SJCRH30 (cell line): ENCODE measurements around the gene PIK3CA. TPM values are rescaled to one million over a fixed set of nuclear protein-coding genes. Genes with fewer than 3 reads are reported as not detected.
A peak's percentile ranks its signal among the peaks of the same experiment; 100 is the strongest.
"Not testable (repeated sequence)": the region's sequence is repeated elsewhere in the genome, so short reads cannot be mapped to it uniquely, and the experiment has no call there.

Experiments
- DNase-seq, 2 experiments: peaks; one replicate each; pipeline ENCODE4 v3.0.0-alpha.2; 2015 to 2020
- H3K27ac ChIP-seq: fragments of 250-450 bp; sonication (Bioruptor Pico); 2 replicates; pipeline ENCODE4 v1.5.1; 2020; ENCODE audit warnings: mild to moderate bottlenecking, moderate library complexity
- H3K27me3 ChIP-seq: fragments of 250-450 bp; sonication (Bioruptor Pico); 2 replicates; pipeline ENCODE4 v1.5.1; 2020; ENCODE audit warnings: mild to moderate bottlenecking, moderate library complexity
- H3K36me3 ChIP-seq: fragments of 250-450 bp; sonication (Bioruptor Pico); 2 replicates; pipeline ENCODE4 v1.5.1; 2020; ENCODE audit warnings: mild to moderate bottlenecking, moderate library complexity
- H3K4me1 ChIP-seq: fragments of 250-450 bp; sonication (Bioruptor Pico); 2 replicates; pipeline ENCODE4 v1.5.1; 2020; ENCODE audit warnings: mild to moderate bottlenecking, moderate library complexity
- H3K4me3 ChIP-seq: fragments of 250-450 bp; sonication (Bioruptor Pico); 2 replicates; pipeline ENCODE4 v1.5.1; 2020; ENCODE audit warnings: mild to moderate bottlenecking, moderate library complexity
- H3K9me3 ChIP-seq: fragments of 250-450 bp; sonication (Bioruptor Pico); replicated peaks from 2 replicates; pipeline ENCODE4 v1.5.1; 2020; ENCODE audit warnings: mild to moderate bottlenecking, moderate library complexity
- total RNA-seq: library from RNA; depleted of rRNA; stranded (reverse); fragments of >200 nt; shearing (Covaris generic); gene quantifications from 2 replicates; pipeline ENCODE4 v1.2.3, GENCODE V29; 2014

PIK3CA gene
- total RNA-seq, 1 experiment from 2014 or later, result 14.4 TPM

GRCh38 chr3:179250803-179251476 is 102.8 kb downstream of the PIK3CA start, which contains the start of gene KCNMB3:
KCNMB3 (minus strand) TSS chr3:179251114; CDS start chr3:179250990, 124 bp downstream.
- Histone ChIP-seq H3K27me3 (no peaks in the 10 kb centered on the region), H3K4me3 (no peak within 1 kb of the TSS), H3K36me3 (no peaks in the 10 kb centered on the region; the same call in 1 of the 2 replicates), H3K4me1 (no peaks in the 10 kb centered on the region), H3K9me3 (no peaks in the 10 kb centered on the region), H3K27ac (no peak within 1 kb of the TSS)
- DNase-seq, result no peak

- no peaks in the 10 kb centered on the region for H3K36me3 ChIP-seq
- no peaks in the 10 kb centered on the region for H3K4me1 ChIP-seq
Measured at GRCh38 chr3:179256813-179257212, 108.7 kb downstream of the PIK3CA start.

GRCh38 chr3:179257742-179258141 is 109.6 kb downstream of the PIK3CA start:
- H3K9me3 ChIP-seq, H3K4me1 ChIP-seq, H3K4me3 ChIP-seq, DNase-seq, H3K27me3 ChIP-seq, H3K36me3 ChIP-seq, H3K27ac ChIP-seq: not testable (repeated sequence)

More at GRCh38 chr3:179256813-179257212, 108.7 kb downstream of the PIK3CA start:
- Histone ChIP-seq H3K9me3 (peaks cover 4% of the 10 kb centered on the region; the same call in 1 of the 2 replicates), H3K27ac (no peak overlapping the region), H3K4me3 (no peak overlapping the region), H3K27me3 (no peaks in the 10 kb centered on the region)
- no peak for DNase-seq

GRCh38 chr3:179258820-179259219 is 110.7 kb downstream of the PIK3CA start:
- Histone ChIP-seq H3K27me3 (no peaks in the 10 kb centered on the region), H3K9me3 (peaks cover 4% of the 10 kb centered on the region; the same call in 1 of the 2 replicates), H3K4me1 (no peaks in the 10 kb centered on the region), H3K4me3 (no peak overlapping the region), H3K36me3 (no peaks in the 10 kb centered on the region), H3K27ac (no peak overlapping the region)
- no peak for DNase-seq

GRCh38 chr3:179259959-179260756 is 112.0 kb downstream of the PIK3CA start:
- not testable (repeated sequence) for DNase-seq

GRCh38 chr3:179260949-179261765 is 113.0 kb downstream of the PIK3CA start:
- DNase-seq, result peak; percentile 66 to 75
- H3K27ac ChIP-seq, result no peak overlapping the region; the same call in 1 of the 2 replicates
- H3K27me3 ChIP-seq, result no peaks in the 10 kb centered on the region
- peak overlapping the region; percentile 58 for H3K4me3 ChIP-seq
- peaks cover 4% of the 10 kb centered on the region; the same call in 1 of the 2 replicates for H3K9me3 ChIP-seq
- H3K36me3 ChIP-seq, result no peaks in the 10 kb centered on the region
- H3K4me1 ChIP-seq, result no peaks in the 10 kb centered on the region

More at GRCh38 chr3:179259959-179260756, 112.0 kb downstream of the PIK3CA start:
- not testable (repeated sequence) for H3K9me3 ChIP-seq, H3K27me3 ChIP-seq, H3K4me3 ChIP-seq, H3K4me1 ChIP-seq, H3K27ac ChIP-seq, H3K36me3 ChIP-seq

- Histone ChIP-seq H3K27me3 (no peaks in the 10 kb centered on the region), H3K36me3 (no peaks in the 10 kb centered on the region), H3K27ac (no peak overlapping the region), H3K4me3 (no peak overlapping the region), H3K9me3 (peaks cover 4% of the 10 kb centered on the region; the same call in 1 of the 2 replicates), H3K4me1 (no peaks in the 10 kb centered on the region)
- DNase-seq, result no peak
Measured at GRCh38 chr3:179263134-179263533, 115.0 kb downstream of the PIK3CA start.

GRCh38 chr3:179264449-179264848 is 116.3 kb downstream of the PIK3CA start:
- Histone ChIP-seq H3K36me3 (no peaks in the 10 kb centered on the region), H3K9me3 (peaks cover 4% of the 10 kb centered on the region; the same call in 1 of the 2 replicates), H3K4me1 (no peaks in the 10 kb centered on the region), H3K4me3 (no peak overlapping the region), H3K27ac (no peak overlapping the region), H3K27me3 (no peaks in the 10 kb centered on the region)
- no peak for DNase-seq

DNA sequence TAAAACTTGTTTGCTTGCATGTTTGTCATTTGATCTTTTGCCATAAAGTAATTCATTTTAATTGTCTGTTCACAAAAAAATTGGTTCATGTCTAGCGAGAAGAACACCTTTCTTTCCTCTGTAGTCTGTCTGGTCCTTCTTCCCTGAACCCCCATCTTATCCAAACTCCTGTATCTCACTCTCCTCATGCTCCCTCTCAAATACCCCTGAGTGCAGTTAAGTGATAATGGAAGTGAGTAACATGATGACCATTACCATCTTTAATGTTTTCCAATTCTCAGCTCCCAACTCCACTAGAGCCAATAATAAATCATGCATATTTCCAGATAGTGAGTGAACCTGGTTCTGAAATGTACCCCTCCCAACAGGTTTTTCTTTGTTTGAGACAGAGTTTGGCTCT is 116.9 kb downstream of the PIK3CA start:
- H3K27ac ChIP-seq, result no peak overlapping the region
- peaks cover 4% of the 10 kb centered on the region; the same call in 1 of the 2 replicates for H3K9me3 ChIP-seq
- no peak overlapping the region for H3K4me3 ChIP-seq
- H3K4me1 ChIP-seq, result no peaks in the 10 kb centered on the region
- no peaks in the 10 kb centered on the region for H3K27me3 ChIP-seq
- DNase-seq, result no peak
- no peaks in the 10 kb centered on the region for H3K36me3 ChIP-seq

GRCh38 chr3:179265875-179266274 is 117.7 kb downstream of the PIK3CA start:
- Histone ChIP-seq H3K27ac (no peak overlapping the region), H3K4me3 (no peak overlapping the region), H3K9me3 (no peaks in the 10 kb centered on the region; the same call in 1 of the 2 replicates)

GRCh38 chr3:179266701-179267211 is 118.6 kb downstream of the PIK3CA start:
- Histone ChIP-seq H3K36me3 (no peaks in the 10 kb centered on the region), H3K27ac (no peak overlapping the region), H3K4me3 (no peak overlapping the region), H3K27me3 (no peaks in the 10 kb centered on the region), H3K4me1 (no peaks in the 10 kb centered on the region), H3K9me3 (no peaks in the 10 kb centered on the region)
- no peak for DNase-seq

More at GRCh38 chr3:179265875-179266274, 117.7 kb downstream of the PIK3CA start:
- H3K36me3 ChIP-seq, result no peaks in the 10 kb centered on the region
- DNase-seq, result no peak
- H3K4me1 ChIP-seq, result no peaks in the 10 kb centered on the region
- H3K27me3 ChIP-seq, result no peaks in the 10 kb centered on the region

DNA sequence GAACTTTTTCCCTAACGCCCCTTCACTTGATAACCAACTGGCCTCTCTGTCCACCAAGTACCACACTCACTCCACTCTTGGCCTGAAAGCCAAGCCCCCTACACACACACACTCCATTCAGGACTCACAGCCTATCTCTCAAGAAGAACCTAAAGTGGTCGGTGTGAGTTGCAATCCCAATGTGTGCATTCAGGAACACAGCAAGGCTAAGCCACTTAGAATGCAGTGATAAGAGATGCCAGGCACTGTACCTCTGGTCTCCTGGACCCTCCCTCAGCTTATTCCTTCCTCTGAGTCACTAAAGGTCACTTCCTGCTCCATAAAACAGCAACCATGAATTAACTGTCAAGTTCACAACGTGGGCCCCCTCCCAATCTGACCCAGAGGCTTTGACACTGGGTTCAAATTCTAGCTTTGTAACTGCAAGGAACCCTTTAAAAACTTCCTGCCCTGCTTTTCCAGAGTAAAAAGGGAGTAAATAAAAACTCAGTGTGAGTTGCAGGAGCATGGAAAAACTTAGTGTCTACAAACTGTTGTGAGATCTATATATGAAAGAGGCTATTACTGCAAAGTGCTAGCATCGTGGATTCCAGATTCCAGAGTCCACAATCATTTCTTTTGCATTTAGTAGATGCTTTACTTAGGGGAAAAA is 120.4 kb downstream of the PIK3CA start:
- DNase-seq, result no peak
- H3K27me3 ChIP-seq, result no peaks in the 10 kb centered on the region
- H3K27ac ChIP-seq, result no peak overlapping the region
- no peaks in the 10 kb centered on the region for H3K36me3 ChIP-seq
- H3K4me3 ChIP-seq, result no peak overlapping the region
- no peaks in the 10 kb centered on the region for H3K4me1 ChIP-seq
- no peaks in the 10 kb centered on the region for H3K9me3 ChIP-seq

GRCh38 chr3:179269152-179269707 is 121.1 kb downstream of the PIK3CA start:
- Histone ChIP-seq H3K4me1 (no peaks in the 10 kb centered on the region), H3K27me3 (no peaks in the 10 kb centered on the region), H3K36me3 (no peaks in the 10 kb centered on the region), H3K9me3 (no peaks in the 10 kb centered on the region), H3K4me3 (no peak overlapping the region), H3K27ac (no peak overlapping the region)
- DNase-seq, result no peak

DNA sequence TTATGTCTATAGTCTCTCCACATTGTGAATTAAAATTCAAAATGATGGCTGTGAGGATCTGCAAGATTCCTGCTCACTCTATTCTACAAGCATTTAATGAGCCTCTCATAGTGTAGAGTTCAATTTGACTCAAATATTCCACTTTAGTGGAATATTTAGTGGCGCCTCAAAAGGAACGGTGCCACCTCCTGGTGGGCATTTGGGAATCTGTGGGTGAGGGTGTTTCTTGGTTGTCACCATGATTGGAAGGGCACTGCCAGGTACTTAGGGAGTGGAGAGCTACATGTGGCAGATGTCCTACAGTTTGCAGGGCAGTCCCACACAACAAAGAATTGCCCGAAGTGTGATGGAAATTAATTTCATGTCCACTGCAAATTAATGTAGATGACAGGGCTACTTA is 124.2 kb downstream of the PIK3CA start:
- Histone ChIP-seq H3K27ac (no peak overlapping the region), H3K9me3 (no peaks in the 10 kb centered on the region), H3K4me1 (no peaks in the 10 kb centered on the region), H3K4me3 (no peak overlapping the region), H3K36me3 (no peaks in the 10 kb centered on the region), H3K27me3 (no peaks in the 10 kb centered on the region)
- DNase-seq, result peak in 1 of 2 experiments; percentile 13
